Measurements from ENCODE around the gene AWAT2.

- TF ChIP-seq, protein P1, sequence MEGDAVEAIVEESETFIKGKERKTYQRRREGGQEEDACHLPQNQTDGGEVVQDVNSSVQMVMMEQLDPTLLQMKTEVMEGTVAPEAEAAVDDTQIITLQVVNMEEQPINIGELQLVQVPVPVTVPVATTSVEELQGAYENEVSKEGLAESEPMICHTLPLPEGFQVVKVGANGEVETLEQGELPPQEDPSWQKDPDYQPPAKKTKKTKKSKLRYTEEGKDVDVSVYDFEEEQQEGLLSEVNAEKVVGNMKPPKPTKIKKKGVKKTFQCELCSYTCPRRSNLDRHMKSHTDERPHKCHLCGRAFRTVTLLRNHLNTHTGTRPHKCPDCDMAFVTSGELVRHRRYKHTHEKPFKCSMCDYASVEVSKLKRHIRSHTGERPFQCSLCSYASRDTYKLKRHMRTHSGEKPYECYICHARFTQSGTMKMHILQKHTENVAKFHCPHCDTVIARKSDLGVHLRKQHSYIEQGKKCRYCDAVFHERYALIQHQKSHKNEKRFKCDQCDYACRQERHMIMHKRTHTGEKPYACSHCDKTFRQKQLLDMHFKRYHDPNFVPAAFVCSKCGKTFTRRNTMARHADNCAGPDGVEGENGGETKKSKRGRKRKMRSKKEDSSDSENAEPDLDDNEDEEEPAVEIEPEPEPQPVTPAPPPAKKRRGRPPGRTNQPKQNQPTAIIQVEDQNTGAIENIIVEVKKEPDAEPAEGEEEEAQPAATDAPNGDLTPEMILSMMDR (IDR thresholded peaks at IDR 0.05): no peak
- TF ChIP-seq EP300 (IDR thresholded peaks at IDR 0.05): no peak
These were observed 13.3 kb upstream of the AWAT2 start for GRCh38 chrX:70062961-70063550.
